Endothelial cell of umbilical vein (primary cell): ENCODE results near the gene RPL18. TPM values are rescaled to one million over a fixed set of nuclear protein-coding genes. Genes with fewer than 3 reads are reported as not detected.

Experiments
- BruUV-seq: library from RNA; stranded (reverse); fragments of 400-500 nt; replicated peaks from 2 replicates; lab custom pipeline; 2021; lab: Mats Ljungman, UMichigan
- CTCF ChIA-PET: fragments of 300-600, 350-600 bp; sonication (Branson Sonifier 250); formaldehyde crosslinking; loops from one replicate; lab custom pipeline; 2021; ENCODE audit warnings: antibody characterized with exemption, inconsistent platforms; lab: Charles Lee
- POLR2A ChIA-PET: fragments of 300-600, 350-600 bp; sonication (Branson Sonifier 250); formaldehyde crosslinking; loops from one replicate; lab custom pipeline; 2021; ENCODE audit warnings: antibody characterized with exemption, inconsistent platforms; lab: Charles Lee
- DNase-seq: peaks from one replicate; pipeline ENCODE4 v3.0.0-alpha.2; 2011; ENCODE audit warnings: low read depth, low spot score
- FAIRE-seq: peaks from 2 replicates; lab custom pipeline; 2011; peaks lifted over from hg19 to GRCh38; lab: Jason Lieb, UNC
- H2AFZ ChIP-seq: 2 replicates; pipeline ENCODE4 v1.6.0; 2012; ENCODE audit warnings: low read depth, low read length, control low read depth, inconsistent platforms
- H3K27ac ChIP-seq: 2 replicates; pipeline ENCODE4 v1.5.1; 2011; ENCODE audit warnings: low read depth, mild to moderate bottlenecking, control low read depth, low read length, moderate library complexity; ENCODE audit not compliant: insufficient read depth
- H3K27me3 ChIP-seq, 2 experiments: 2 replicates each; pipeline versions ENCODE4 v1.6.0 to v1.6.1; 2011; ENCODE audit warnings: low read length in 2 of 2, mixed read lengths in 1 of 2; ENCODE audit not compliant: control insufficient read depth in 2 of 2, insufficient read depth in 2 of 2
- H3K36me3 ChIP-seq, 2 experiments: 2 replicates in 1 of 2; 3 replicates in 1 of 2; pipeline ENCODE4 v1.5.1; 2011; ENCODE audit warnings: low read length in 2 of 2, mild to moderate bottlenecking in 1 of 2, moderate library complexity in 1 of 2; ENCODE audit not compliant: control insufficient read depth in 2 of 2, insufficient read depth in 2 of 2; ENCODE audit errors: extremely low read depth in 1 of 2
- H3K4me1 ChIP-seq: 3 replicates; pipeline ENCODE4 v1.5.1; 2011; ENCODE audit warnings: mild to moderate bottlenecking, low read length; ENCODE audit not compliant: control insufficient read depth, insufficient read depth; ENCODE audit errors: extremely low read depth
- H3K4me2 ChIP-seq: 2 replicates; pipeline ENCODE4 v1.6.1; 2011; ENCODE audit warnings: low read length, control low read depth, mixed read lengths; ENCODE audit not compliant: insufficient read depth
- H3K4me3 ChIP-seq, 3 experiments: fragments of 200-600 bp in 1 of 3; sonication (generic), shearing (Covaris generic) in 1 of 3; replicated peaks in 1 of 3; 2 replicates each; pipeline ENCODE4 v1.5.1; 2011 to 2016; ENCODE audit warnings: control low read depth in 3 of 3, low read length in 3 of 3, mild to moderate bottlenecking in 2 of 3, inconsistent platforms in 1 of 3, low read depth in 1 of 3, moderate library complexity in 1 of 3; ENCODE audit not compliant: insufficient read depth in 1 of 3
- H3K79me2 ChIP-seq: 2 replicates; pipeline ENCODE4 v1.6.0; 2012; ENCODE audit warnings: low read length, inconsistent platforms; ENCODE audit not compliant: control insufficient read depth, insufficient read depth
- H3K9ac ChIP-seq: replicated peaks from 2 replicates; pipeline ENCODE3; 2011; ENCODE audit warnings: low read length, control low read depth; ENCODE audit not compliant: insufficient read depth; ENCODE audit errors: extremely low read depth
- H3K9me1 ChIP-seq: replicated peaks from 3 replicates; pipeline ENCODE4 v1.6.0; 2011; ENCODE audit warnings: mild to moderate bottlenecking, low read length; ENCODE audit not compliant: control insufficient read depth, insufficient read depth; ENCODE audit errors: extremely low read depth
- H3K9me3 ChIP-seq: replicated peaks from 2 replicates; pipeline ENCODE4 v1.5.1; 2012; ENCODE audit warnings: low read length, inconsistent platforms; ENCODE audit not compliant: control insufficient read depth, insufficient read depth
- H4K20me1 ChIP-seq: replicated peaks from 2 replicates; pipeline ENCODE3; 2011; ENCODE audit warnings: mild to moderate bottlenecking, low read length; ENCODE audit not compliant: control insufficient read depth, insufficient read depth; ENCODE audit errors: extremely low read depth
- CTCF ChIP-seq, 2 donors: IDR thresholded peaks; 1 replicate in 1 of 2; 2 replicates in 1 of 2; pipeline ENCODE4 v1.5.1; 2011; ENCODE audit warnings: low read length in 2 of 2, mild to moderate bottlenecking in 2 of 2, moderate library complexity in 2 of 2, control low read depth in 1 of 2, inconsistent platforms in 1 of 2, low read depth in 1 of 2; ENCODE audit not compliant: insufficient read depth in 1 of 2; ENCODE audit errors: extremely low read depth in 1 of 2
- EZH2 ChIP-seq: IDR thresholded peaks from 2 replicates; pipeline ENCODE4 v1.6.1; 2012; ENCODE audit warnings: borderline replicate concordance, low read depth, mild to moderate bottlenecking, moderate library complexity, low read length, inconsistent platforms; ENCODE audit not compliant: severe bottlenecking
- FOS ChIP-seq: IDR thresholded peaks from 2 replicates; pipeline ENCODE4 v1.6.1; 2011; ENCODE audit warnings: mild to moderate bottlenecking, low read length, moderate library complexity, borderline replicate concordance; ENCODE audit not compliant: insufficient read depth
- GATA2 ChIP-seq: IDR thresholded peaks from 2 replicates; pipeline ENCODE4 v1.7.0; 2011; ENCODE audit warnings: low read depth, mild to moderate bottlenecking, moderate library complexity, mixed read lengths, low read length; ENCODE audit not compliant: insufficient read length, insufficient read depth
- JUN ChIP-seq: IDR thresholded peaks from 2 replicates; pipeline ENCODE4 v1.6.1; 2011; ENCODE audit warnings: borderline replicate concordance, low read depth; ENCODE audit not compliant: insufficient read length, insufficient read depth
- MAX ChIP-seq: IDR thresholded peaks from 2 replicates; pipeline ENCODE4 v1.6.1; 2011; ENCODE audit not compliant: insufficient read depth, insufficient read length
- MYC ChIP-seq: IDR thresholded peaks from one replicate; pipeline ENCODE4 v1.6.1; 2011; ENCODE audit warnings: mild to moderate bottlenecking, low read depth, low read length
- POLR2A ChIP-seq: IDR thresholded peaks from 2 replicates; pipeline ENCODE4 v1.6.1; 2012; ENCODE audit warnings: low read depth, mild to moderate bottlenecking, control low read depth, low read length
- POLR2AphosphoS5 ChIP-seq: IDR thresholded peaks from 2 replicates; pipeline ENCODE4 v1.6.1; 2012; ENCODE audit warnings: low read depth, mild to moderate bottlenecking, control low read depth, low read length, moderate library complexity; ENCODE audit not compliant: insufficient read depth
- dilution Hi-C: fragments of 300-500 bp; cut with MboI; formaldehyde crosslinking; loops from one replicate; pipeline ENCODE4 v1.15.0; 2019; ENCODE audit warnings: low sequenced_read_pairs; ENCODE audit not compliant: extremely low pct_ligation_motif_present
- intact Hi-C: fragments of 100-400 bp; cut with micrococcal nuclease; formaldehyde crosslinking; loops from one replicate; pipeline ENCODE4 v1.10.0; 2022
- polyA plus RNA-seq, 4 experiments: library from polyadenylated mRNA; depleted of rRNA in 3 of 4; stranded (reverse) in 3 of 4; unstranded in 1 of 4; fragments of >200 nt; gene quantifications; 2 replicates each; pipeline versions ENCODE4 v1.2.1 to v1.2.3, GENCODE V29; 2011 to 2012; ENCODE audit warnings: missing spikeins in 1 of 4
- total RNA-seq: library from RNA; stranded (reverse); gene quantifications from 2 replicates; pipeline ENCODE4 v1.2.3, GENCODE V29; 2021

RPL18 gene
- total and polyA plus RNA-seq, 2 donors (not counting 3 experiments of a cell fraction or from before 2014, with no cell fraction given): 1,407 to 2,154 TPM

- H3K4me3 ChIP-seq: no peak overlapping the region
- H3K79me2 ChIP-seq: no peaks in the 10 kb centered on the region
- H3K36me3 ChIP-seq: no peaks in the 10 kb centered on the region
- H3K9me3 ChIP-seq: no peaks in the 10 kb centered on the region
- CTCF ChIA-PET: no interaction called here
- TF ChIP-seq FOS (no peak), JUN (no peak), EZH2 (no peak), POLR2AphosphoS5 (no peak), GATA2 (no peak), POLR2A (no peak), MAX (no peak), CTCF (IDR thresholded peaks at IDR 0.05; ENCODE audit: extremely low read depth in 1 of 2, insufficient read depth in 1 of 2, low read depth in 1 of 2, low read length in 2 of 2) (no peak), MYC (no peak)
- H3K4me1 ChIP-seq: no peaks in the 10 kb centered on the region
- H2AFZ ChIP-seq: no peak overlapping the region
- no peak overlapping the region for H3K9ac ChIP-seq
- no peaks in the 10 kb centered on the region for H4K20me1 ChIP-seq
- DNase-seq: no peak
- no peak for FAIRE-seq
- H3K9me1 ChIP-seq: no peaks in the 10 kb centered on the region
- intact Hi-C loops: no loop called here
- H3K27me3 ChIP-seq: no peaks in the 10 kb centered on the region
- no TSS peak for BruUV-seq
- H3K27ac ChIP-seq: no peak overlapping the region
- dilution Hi-C loops: no loop called here
- no peak overlapping the region for H3K4me2 ChIP-seq
- POLR2A ChIA-PET: no interaction called here
These were observed 49.4 kb upstream of the RPL18 start for GRCh38 chr19:48668332-48668731.
